RWPE2 (cell line): ENCODE measurements around the gene LCMT1.
A peak's percentile ranks its signal among the peaks of the same experiment; 100 is the strongest.
"Not testable (repeated sequence)": the region's sequence is repeated elsewhere in the genome, so short reads cannot be mapped to it uniquely, and the experiment has no call there.

Experiments used
- ATAC-seq: fragments of 200-7000 bp; cut with Tn5 transposase; 3 replicates; pipeline ENCODE4 v1.9.1; 2021; ENCODE audit warnings: low read depth
- DNase-seq: peaks from one replicate; pipeline ENCODE4 v3.0.0-alpha.2; 2020; ENCODE audit warnings: low spot score
- H3K27ac ChIP-seq: fragments of 450-650 bp; 2 replicates; pipeline ENCODE4 v1.5.1; 2017; ENCODE audit warnings: mild to moderate bottlenecking; ENCODE audit not compliant: poor library complexity, severe bottlenecking
- H3K27me3 ChIP-seq: fragments of 250-450 bp; sonication (Bioruptor Pico); 2 replicates; pipeline ENCODE4 v1.5.1; 2021; ENCODE audit warnings: mild to moderate bottlenecking, moderate library complexity; ENCODE audit not compliant: insufficient read depth, poor library complexity, severe bottlenecking
- H3K36me3 ChIP-seq: fragments of 250-450 bp; sonication (Bioruptor Pico); 2 replicates; pipeline ENCODE4 v1.5.1; 2020; ENCODE audit warnings: low read depth, mild to moderate bottlenecking, moderate library complexity
- H3K4me1 ChIP-seq: fragments of 250-450 bp; sonication (Bioruptor Pico); 2 replicates; pipeline ENCODE4 v1.5.1; 2021; ENCODE audit warnings: mild to moderate bottlenecking, moderate library complexity; ENCODE audit not compliant: insufficient read depth, poor library complexity, severe bottlenecking
- H3K4me3 ChIP-seq: fragments of 250-450 bp; sonication (Bioruptor Pico); 2 replicates; pipeline ENCODE4 v1.5.1; 2021; ENCODE audit warnings: mild to moderate bottlenecking, moderate library complexity; ENCODE audit not compliant: severe bottlenecking
- H3K9me3 ChIP-seq: fragments of 250-450 bp; sonication (Bioruptor Pico); 2 replicates; pipeline ENCODE4 v1.5.1; 2021; ENCODE audit warnings: mild to moderate bottlenecking, moderate library complexity; ENCODE audit not compliant: severe bottlenecking
- CTCF ChIP-seq: fragments of 450-650 bp; IDR thresholded peaks from one replicate; pipeline ENCODE4 v1.5.1; 2017; ENCODE audit warnings: mild to moderate bottlenecking, moderate library complexity; ENCODE audit not compliant: poor library complexity, severe bottlenecking

The LCMT1 gene

GRCh38 chr16:25111403-25112166 is at the start of gene LCMT1:
Gene LCMT1 (plus strand): TSS chr16:25111742. CDS start chr16:25111884, 142 bp downstream.
- peak; percentile 88 for DNase-seq
- TF ChIP-seq CTCF = no peak
- Histone ChIP-seq H3K9me3 (no peaks in the 10 kb centered on the region), H3K27ac (peak within 1 kb of the TSS; percentile 28), H3K4me1 (peaks cover 15% of the 10 kb centered on the region), H3K27me3 (no peaks in the 10 kb centered on the region), H3K4me3 (peak within 1 kb of the TSS; percentile 55), H3K36me3 (no peaks in the 10 kb centered on the region)
- ATAC-seq = peak; percentile 87

- no peaks in the 10 kb centered on the region for H3K4me1 ChIP-seq
- no peak overlapping the region for H3K27ac ChIP-seq
- ATAC-seq = no peak
- H3K4me3 ChIP-seq = no peak overlapping the region
- H3K27me3 ChIP-seq = no peaks in the 10 kb centered on the region
- H3K36me3 ChIP-seq = no peaks in the 10 kb centered on the region
- no peak for TF ChIP-seq CTCF
- H3K9me3 ChIP-seq = no peaks in the 10 kb centered on the region
- no peak for DNase-seq
Observed at GRCh38 chr16:25063102-25063501, 48.4 kb upstream of the LCMT1 start.

DNA sequence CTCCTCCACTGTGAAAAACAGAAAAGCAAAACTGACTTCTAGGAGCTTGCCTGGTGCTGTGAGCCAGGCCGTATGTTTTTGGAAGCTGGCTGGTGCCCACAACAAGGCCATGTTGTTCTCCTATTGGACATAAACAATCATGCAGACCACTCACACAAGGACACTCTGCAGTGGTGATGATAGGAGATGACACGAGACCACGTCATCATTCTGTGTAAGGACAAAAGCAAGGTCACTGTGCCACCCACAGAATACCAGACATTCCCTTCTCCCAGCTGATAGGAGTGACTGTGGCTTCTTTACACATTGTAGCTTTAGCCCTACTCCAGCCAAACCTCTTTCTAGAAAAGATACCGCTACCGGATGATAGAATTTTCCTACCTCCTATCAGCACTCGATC is 47.7 kb upstream of the LCMT1 start:
- H3K9me3 ChIP-seq = no peaks in the 10 kb centered on the region
- no peaks in the 10 kb centered on the region for H3K36me3 ChIP-seq
- no peaks in the 10 kb centered on the region for H3K4me1 ChIP-seq
- no peak overlapping the region for H3K27ac ChIP-seq
- no peak overlapping the region for H3K4me3 ChIP-seq
- ATAC-seq (no peak), DNase-seq (no peak)
- H3K27me3 ChIP-seq = no peaks in the 10 kb centered on the region
- no peak for TF ChIP-seq CTCF

GRCh38 chr16:25064281-25064680 is 47.3 kb upstream of the LCMT1 start:
- not testable (repeated sequence) for H3K27ac ChIP-seq, H3K36me3 ChIP-seq, H3K27me3 ChIP-seq, DNase-seq, ATAC-seq, H3K9me3 ChIP-seq, H3K4me3 ChIP-seq, H3K4me1 ChIP-seq

- no peak for ATAC-seq
- H3K27ac ChIP-seq = no peak overlapping the region
- no peak for DNase-seq
Observed at GRCh38 chr16:25064937-25065336, 46.6 kb upstream of the LCMT1 start.

More at GRCh38 chr16:25064937-25065336, 46.6 kb upstream of the LCMT1 start:
- Histone ChIP-seq H3K27me3 (no peaks in the 10 kb centered on the region), H3K9me3 (no peaks in the 10 kb centered on the region), H3K4me1 (no peaks in the 10 kb centered on the region), H3K36me3 (no peaks in the 10 kb centered on the region), H3K4me3 (no peak overlapping the region)
- no peak for TF ChIP-seq CTCF
